Large intestine (tissue), 3 donors: Measurements from ENCODE around the gene AATK. TPM values are rescaled to one million over a fixed set of nuclear protein-coding genes. Genes with fewer than 3 reads are reported as not detected.

ENCODE experiments used
- DNase-seq, 2 donors: peaks; one replicate each; pipeline versions ENCODE4 v3.0.0 to v3.0.0-alpha.2; 2013
- H3K27ac ChIP-seq: one replicate; pipeline ENCODE4 v1.5.1; 2013; ENCODE audit warnings: low read length
- H3K27me3 ChIP-seq: 2 replicates; pipeline ENCODE4 v1.6.1; 2013; ENCODE audit warnings: low read length; ENCODE audit not compliant: control insufficient read depth, insufficient read depth
- H3K36me3 ChIP-seq: 2 replicates; pipeline ENCODE4 v1.6.1; 2013; ENCODE audit warnings: low read length; ENCODE audit not compliant: control insufficient read depth, insufficient read depth
- H3K4me1 ChIP-seq: one replicate; pipeline ENCODE4 v1.6.1; 2013; ENCODE audit warnings: low read length; ENCODE audit not compliant: control insufficient read depth, insufficient read depth
- H3K4me3 ChIP-seq: one replicate; pipeline ENCODE4 v1.5.1; 2013; ENCODE audit warnings: low read length
- H3K9me3 ChIP-seq: one replicate; pipeline ENCODE4 v1.6.1; 2013; ENCODE audit warnings: mild to moderate bottlenecking, low read depth, low read length, moderate library complexity; ENCODE audit not compliant: control insufficient read depth
- WGBS: methylation state at CpG from one replicate; pipeline ENCODE4 v1.1.5; 2013; ENCODE audit warnings: low lambda C conversion rate; ENCODE audit not compliant: insufficient coverage; 5-methylcytosine and 5-hydroxymethylcytosine counted together
- polyA plus RNA-seq: library from polyadenylated mRNA; unstranded; fragments of 120-200 nt; gene quantifications from one replicate; pipeline ENCODE4 v1.2.1, GENCODE V29; 2013

Gene AATK
- polyA plus RNA-seq, 1 donor, result 81.2 TPM

GRCh38 chr17:81162491-81162890, 3.5 kb downstream of the AATK start:
- DNase-seq, result no peak
- Histone ChIP-seq H3K36me3 (no peaks in the 10 kb centered on the region), H3K27ac (no peak overlapping the region), H3K4me1 (peaks cover 32% of the 10 kb centered on the region), H3K4me3 (no peak overlapping the region), H3K27me3 (peaks cover 2% of the 10 kb centered on the region), H3K9me3 (peaks cover 5% of the 10 kb centered on the region)
- no CpG with 5 or more reads among the region's 11 CpGs for WGBS

- Histone ChIP-seq H3K27me3 (peaks cover 2% of the 10 kb centered on the region), H3K9me3 (peaks cover 5% of the 10 kb centered on the region), H3K27ac (no peak overlapping the region), H3K36me3 (no peaks in the 10 kb centered on the region), H3K4me3 (no peak overlapping the region), H3K4me1 (peaks cover 27% of the 10 kb centered on the region)
- no peak for DNase-seq
- no CpG with 5 or more reads among the region's 16 CpGs for WGBS
Measured at GRCh38 chr17:81161972-81162371, 4.0 kb downstream of the AATK start.

GRCh38 chr17:81161536-81161935, 4.5 kb downstream of the AATK start:
- DNase-seq, result no peak
- H3K27ac ChIP-seq, result no peak overlapping the region

DNA sequence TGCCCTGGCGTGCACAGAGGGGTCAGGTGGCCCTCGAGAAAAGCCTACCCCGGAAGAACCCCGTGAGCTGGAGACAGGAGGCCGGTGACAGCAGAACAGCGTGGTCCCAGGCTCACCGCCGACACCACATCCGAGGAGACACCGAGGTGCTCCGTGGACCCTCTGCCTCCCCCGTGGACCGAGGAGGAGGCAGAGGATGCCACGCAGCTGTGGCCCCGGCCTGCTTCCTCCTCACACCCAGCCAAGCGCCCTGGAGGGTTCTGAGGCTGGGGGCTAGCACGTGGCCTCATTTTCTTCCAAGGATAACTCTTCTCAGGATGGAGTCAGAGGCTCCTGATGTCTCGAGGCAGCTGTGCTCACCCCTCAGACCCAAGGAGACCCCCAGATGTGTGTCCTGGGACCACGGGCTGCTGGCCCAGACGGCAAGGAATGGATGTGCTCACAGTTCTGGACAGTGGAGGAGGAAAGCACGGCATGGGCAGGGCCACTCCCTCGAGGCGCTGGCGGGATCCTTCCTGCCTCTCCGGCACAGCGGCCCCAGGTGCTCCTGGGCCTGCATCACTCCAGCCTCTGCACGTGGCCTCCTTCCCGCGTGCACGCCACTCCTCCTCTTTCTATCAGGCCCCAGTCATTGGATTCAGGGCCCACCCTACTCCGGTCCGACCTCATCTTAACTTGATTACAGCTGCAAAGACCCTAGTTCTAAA, 5.1 kb downstream of the AATK start:
- 100% methylated on average over 1 of the region's 32 CpGs for WGBS
- H3K4me1 ChIP-seq, result peaks cover 24% of the 10 kb centered on the region
- H3K4me3 ChIP-seq, result no peak overlapping the region
- no peak overlapping the region for H3K27ac ChIP-seq
- H3K36me3 ChIP-seq, result no peaks in the 10 kb centered on the region
- no peak for DNase-seq
- H3K9me3 ChIP-seq, result peaks cover 5% of the 10 kb centered on the region
- peaks cover 2% of the 10 kb centered on the region for H3K27me3 ChIP-seq

More at GRCh38 chr17:81161536-81161935, 4.5 kb downstream of the AATK start:
- Histone ChIP-seq H3K36me3 (no peaks in the 10 kb centered on the region), H3K4me1 (peaks cover 24% of the 10 kb centered on the region), H3K4me3 (no peak overlapping the region), H3K9me3 (peaks cover 5% of the 10 kb centered on the region), H3K27me3 (peaks cover 2% of the 10 kb centered on the region)
- WGBS, result no CpG with 5 or more reads among the region's 15 CpGs

GRCh38 chr17:81160306-81160705, 5.7 kb downstream of the AATK start:
- Histone ChIP-seq H3K4me3 (no peak overlapping the region), H3K9me3 (peaks cover 5% of the 10 kb centered on the region), H3K27me3 (no peaks in the 10 kb centered on the region), H3K4me1 (peaks cover 21% of the 10 kb centered on the region), H3K27ac (no peak overlapping the region), H3K36me3 (no peaks in the 10 kb centered on the region)
- no peak for DNase-seq
- no CpG with 5 or more reads among the region's 28 CpGs for WGBS

DNA sequence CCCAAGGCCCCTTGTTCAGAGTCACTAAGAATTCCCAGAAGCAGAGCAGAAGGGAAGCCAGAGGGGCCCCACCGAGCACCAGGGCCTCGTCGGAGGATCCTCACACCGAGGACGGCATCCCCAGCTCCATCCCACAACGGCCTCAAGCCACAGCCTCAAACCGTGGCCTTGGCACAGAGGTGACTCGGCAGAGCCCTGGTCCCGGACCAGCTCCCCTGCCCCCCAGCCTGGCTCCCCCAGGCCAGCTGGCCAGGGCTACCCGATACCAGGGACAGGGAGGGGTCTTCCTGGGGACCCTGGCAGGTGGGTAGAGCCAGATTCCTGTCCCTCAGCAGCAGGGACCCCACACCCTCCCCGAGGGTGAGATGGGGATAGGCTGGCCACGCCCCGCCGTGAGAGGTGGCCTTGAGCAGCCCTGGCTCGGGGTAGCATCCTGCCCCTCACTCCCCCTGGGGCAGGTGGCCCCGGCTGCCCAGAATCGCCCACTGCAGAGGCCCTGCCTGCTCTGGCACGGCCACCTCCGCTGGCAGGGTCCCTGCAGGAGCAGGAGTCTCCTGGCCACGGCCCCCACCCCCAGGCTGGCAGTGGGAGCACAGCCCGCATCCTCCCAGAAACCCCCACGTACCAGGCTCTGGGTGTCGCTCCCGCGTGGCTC, 6.3 kb downstream of the AATK start:
- no peak overlapping the region for H3K27ac ChIP-seq
- H3K36me3 ChIP-seq, result no peaks in the 10 kb centered on the region

DNA sequence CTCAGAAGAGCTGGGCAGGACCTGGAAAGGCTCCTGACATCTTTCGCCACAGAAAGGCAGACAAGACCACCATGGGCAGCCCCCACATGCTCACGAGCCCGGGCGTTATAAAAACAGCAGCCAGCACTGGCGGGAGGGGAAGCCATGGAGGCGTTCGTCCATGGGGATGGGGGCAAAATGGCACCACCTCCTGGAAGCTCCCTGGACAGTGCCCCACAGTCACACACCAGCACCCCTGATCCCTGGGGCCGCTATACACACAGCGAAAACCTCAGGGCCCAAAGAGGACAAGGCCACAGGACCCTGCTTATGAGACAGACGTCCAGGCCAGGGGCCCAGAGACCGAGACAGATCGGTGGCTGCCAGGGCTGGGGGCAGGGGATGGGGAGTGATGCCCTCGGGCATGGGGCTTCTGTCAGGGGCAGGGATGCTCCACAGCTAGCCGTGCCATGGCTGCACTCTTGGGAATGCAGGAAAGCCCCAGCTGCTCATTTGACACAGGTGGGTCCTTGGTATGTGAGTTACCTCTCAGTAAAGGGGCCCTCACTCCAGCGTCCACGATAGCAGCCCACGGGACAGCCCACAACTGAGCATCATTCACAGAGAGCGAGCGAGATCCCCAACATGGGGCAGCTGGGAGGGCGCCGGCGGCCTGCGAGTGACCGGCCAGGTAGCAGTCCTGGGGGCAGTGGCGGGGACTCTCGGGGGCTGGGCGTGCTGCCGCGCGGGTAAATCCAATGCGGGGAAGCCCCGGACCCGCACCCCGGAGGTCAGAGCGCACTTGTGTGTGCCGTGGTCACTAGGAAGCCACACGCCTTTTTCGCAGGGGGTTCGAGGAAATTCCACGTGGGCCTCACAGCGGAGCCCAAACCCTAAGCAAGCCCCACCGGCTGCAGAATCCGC, 7.1 kb downstream of the AATK start:
- Histone ChIP-seq H3K27me3 (no peaks in the 10 kb centered on the region), H3K9me3 (peaks cover 5% of the 10 kb centered on the region), H3K36me3 (no peaks in the 10 kb centered on the region), H3K27ac (no peak overlapping the region), H3K4me3 (no peak overlapping the region), H3K4me1 (peaks cover 8% of the 10 kb centered on the region)
- no CpG with 5 or more reads among the region's 43 CpGs for WGBS
- no peak for DNase-seq

More for the DNA sequence above, 6.3 kb downstream of the AATK start:
- no peaks in the 10 kb centered on the region for H3K27me3 ChIP-seq
- H3K9me3 ChIP-seq, result peaks cover 5% of the 10 kb centered on the region
- no CpG with 5 or more reads among the region's 25 CpGs for WGBS
- H3K4me3 ChIP-seq, result no peak overlapping the region
- no peak for DNase-seq
- H3K4me1 ChIP-seq, result peaks cover 16% of the 10 kb centered on the region

- Histone ChIP-seq H3K27ac (no peak overlapping the region), H3K4me1 (no peaks in the 10 kb centered on the region), H3K36me3 (no peaks in the 10 kb centered on the region), H3K27me3 (no peaks in the 10 kb centered on the region), H3K9me3 (peaks cover 5% of the 10 kb centered on the region), H3K4me3 (no peak overlapping the region)
- no CpG with 5 or more reads among the region's 39 CpGs for WGBS
- DNase-seq, result no peak
Measured at GRCh38 chr17:81157848-81158687, 8.0 kb downstream of the AATK start.

DNA sequence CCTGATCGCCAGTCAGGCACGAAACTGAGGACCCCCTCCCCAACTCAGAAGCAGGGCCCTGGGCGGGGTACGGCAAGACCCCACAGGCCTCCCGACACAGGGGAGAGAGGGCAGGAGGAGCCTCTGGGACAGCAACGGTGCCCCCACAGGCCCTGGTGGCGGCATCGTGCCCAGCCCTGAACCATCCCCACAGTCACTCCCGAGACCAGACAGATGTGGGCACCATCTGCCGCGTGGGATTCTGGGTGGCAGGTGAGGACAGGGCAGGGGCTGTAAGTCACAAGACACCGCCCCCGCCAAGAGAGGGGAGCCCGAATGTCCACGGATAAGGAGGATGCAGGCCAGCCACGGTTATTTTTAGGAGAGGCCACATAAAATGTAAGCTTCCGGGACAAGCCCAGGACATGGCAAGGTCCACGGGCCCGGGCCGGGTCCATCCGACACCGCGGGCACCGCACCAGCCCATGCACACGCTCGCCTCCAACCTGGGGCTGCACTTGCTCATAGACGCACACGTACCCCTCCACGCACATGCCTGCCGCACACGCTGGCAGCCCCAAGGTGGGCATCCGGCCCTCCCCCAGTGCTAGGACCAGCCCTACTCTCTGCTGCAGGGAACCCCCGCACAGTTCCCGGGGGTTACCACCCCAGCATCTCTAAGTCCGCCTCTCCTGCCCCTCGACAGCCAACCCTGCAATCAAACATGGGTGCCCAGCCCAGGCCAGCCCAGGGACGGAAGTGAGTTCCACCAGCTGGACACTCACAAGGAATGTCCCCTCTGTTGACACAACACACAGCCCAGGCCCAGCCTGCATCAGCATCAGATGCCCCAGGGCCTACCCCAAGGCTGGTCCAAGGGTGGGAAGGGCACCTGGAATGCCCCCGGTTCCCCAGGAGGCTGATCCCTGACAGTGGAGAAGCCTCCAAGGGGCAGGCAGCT, 8.9 kb downstream of the AATK start:
- no peak overlapping the region for H3K27ac ChIP-seq
- no peak overlapping the region for H3K4me3 ChIP-seq
- H3K4me1 ChIP-seq, result no peaks in the 10 kb centered on the region
- H3K27me3 ChIP-seq, result no peaks in the 10 kb centered on the region
- no peaks in the 10 kb centered on the region for H3K36me3 ChIP-seq
- no peak for DNase-seq
- H3K9me3 ChIP-seq, result peaks cover 5% of the 10 kb centered on the region
- WGBS, result 83% methylated on average over 2 of the region's 38 CpGs
